Adipose tissue (tissue), 3 donors: ENCODE results near the gene ZNF81. TPM values are rescaled to one million over a fixed set of nuclear protein-coding genes. Genes with fewer than 3 reads are reported as not detected.
"Not testable (repeated sequence)": the region's sequence is repeated elsewhere in the genome, so short reads cannot be mapped to it uniquely, and the experiment has no call there.

Experiments
- H3K27ac ChIP-seq: one replicate; pipeline ENCODE4 v1.5.1; 2013; ENCODE audit warnings: low read depth, low read length
- WGBS, 3 donors: extraction: QIAGEN DNeasy Blood & Tissue Kit; methylation state at CpG; one replicate each; pipeline ENCODE4 v1.1.7; 2013; 5-methylcytosine and 5-hydroxymethylcytosine counted together
- polyA plus RNA-seq, 3 donors: library from polyadenylated mRNA; stranded (reverse); fragments of 200-250 nt; gene quantifications; one replicate each; pipeline ENCODE4 v1.2.3, GENCODE V29; 2013
- donor health status: healthy with polysubstance abuse.
- donor health status: Bipolar disorder and iron deficiency.
- donor health status: healthy.

The ZNF81 gene
- polyA plus RNA-seq, 3 donors, result 0.11 to 1.4 (median 0.54) TPM

DNA sequence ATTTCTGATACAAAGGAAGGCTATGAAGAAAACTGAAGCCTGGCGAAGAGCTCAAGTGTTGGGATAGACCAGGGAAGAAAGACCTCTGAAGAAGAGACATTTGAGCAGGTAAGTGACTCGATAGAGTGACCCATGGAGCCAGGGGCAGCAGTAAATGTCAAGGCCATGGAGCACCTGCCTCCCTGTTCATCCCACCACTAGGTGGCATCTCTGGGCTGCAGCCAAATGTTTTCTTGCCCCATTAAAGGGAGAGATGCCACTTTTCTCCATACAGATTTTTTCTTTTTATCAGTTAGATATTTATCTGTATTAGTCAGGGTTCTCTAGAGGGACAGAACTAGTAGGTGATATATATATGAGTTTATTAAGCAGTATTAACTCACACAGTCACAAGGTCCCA lies 4.9 kb upstream of the ZNF81 start:
- 32 to 39% (median 39%) methylated on average over 2 of the region's 2 CpGs for WGBS, 3 donors

DNA sequence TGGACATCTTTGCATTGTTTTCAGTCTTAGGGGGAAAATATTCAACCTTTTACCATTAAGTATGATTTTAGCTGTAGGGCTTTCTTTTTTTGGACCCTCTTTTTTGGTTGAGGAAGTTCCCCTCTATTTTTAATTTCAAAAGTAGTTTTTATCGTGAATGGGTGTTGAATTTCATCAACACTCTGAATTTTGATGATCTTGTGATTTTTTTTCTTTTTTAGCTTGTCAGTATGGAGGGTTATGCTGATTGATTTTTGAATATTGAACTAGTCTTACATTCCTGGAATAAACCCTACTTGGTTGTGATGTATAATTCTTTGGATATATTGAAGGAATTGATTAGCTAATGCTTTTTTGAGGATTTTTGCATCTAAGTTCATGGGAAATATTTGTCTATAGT lies 1.7 kb downstream of the ZNF81 start:
- WGBS, 3 donors, result 43 to 78% (median 52%) methylated on average over 1 of the region's 1 CpG
- no peak overlapping the region for H3K27ac ChIP-seq

More for the DNA sequence above, 4.9 kb upstream of the ZNF81 start:
- no peak overlapping the region for H3K27ac ChIP-seq

DNA sequence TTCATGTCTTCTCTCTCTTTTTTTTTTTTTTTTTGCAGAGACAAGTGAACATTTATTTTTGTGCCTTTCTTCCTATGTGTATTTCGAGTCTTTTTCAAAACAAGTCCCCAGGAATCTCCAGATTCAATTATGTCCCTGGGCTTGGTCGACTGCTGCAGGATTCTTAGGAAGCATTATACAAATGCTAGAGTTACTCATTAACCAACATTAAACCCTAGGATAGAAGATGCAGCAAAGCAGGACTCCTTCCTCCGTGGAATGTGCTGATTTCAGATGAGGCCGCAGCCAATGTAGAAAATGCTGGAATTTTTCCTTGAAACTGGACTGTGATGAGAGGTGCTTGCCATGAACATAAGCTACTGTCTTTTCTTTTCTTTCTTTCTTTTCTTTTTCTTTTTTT lies 3.4 kb downstream of the ZNF81 start:
- 52 to 92% (median 80%) methylated on average over 4 of the region's 4 CpGs for WGBS, 3 donors
- H3K27ac ChIP-seq, result no peak overlapping the region

DNA sequence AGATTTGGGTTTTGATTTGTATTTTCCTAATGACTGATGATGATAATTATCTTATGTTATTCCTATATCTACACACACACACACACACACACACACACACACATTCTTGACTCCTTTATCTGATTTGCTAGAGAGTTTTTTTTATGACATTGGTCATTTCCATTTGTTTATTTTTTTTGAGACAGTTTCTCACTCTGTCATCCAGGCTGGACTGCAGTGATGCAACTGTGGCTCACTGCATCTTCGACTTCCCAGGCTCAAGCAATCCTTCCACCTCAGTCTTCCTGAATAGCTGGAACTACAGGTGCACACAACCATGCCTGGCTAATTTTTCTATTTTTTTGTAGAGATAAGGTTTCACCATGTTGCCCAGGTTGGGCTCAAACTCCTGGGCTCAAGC lies 6.7 kb downstream of the ZNF81 start:
- 88 to 100% (median 89%) methylated on average over 1 of the region's 1 CpG for WGBS, 3 donors
- H3K27ac ChIP-seq, result no peak overlapping the region

DNA sequence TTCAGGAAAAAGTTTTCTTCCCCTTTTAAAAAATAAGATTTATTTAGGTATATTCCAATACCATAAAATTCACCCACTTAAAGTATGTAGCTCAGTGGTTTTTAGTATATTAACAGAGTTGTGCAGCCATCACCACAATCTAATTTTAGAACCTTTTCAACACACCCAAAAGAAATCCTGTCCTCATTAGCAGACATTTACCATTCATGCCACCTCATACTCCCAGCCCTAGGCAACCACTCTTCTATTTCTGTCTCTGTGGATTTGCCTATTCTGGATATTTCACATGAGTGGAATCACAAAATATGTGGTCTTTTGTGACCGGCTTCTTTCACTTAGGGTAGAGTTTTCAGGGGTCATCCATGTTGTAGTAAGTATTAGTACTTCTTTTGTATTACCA lies 7.4 kb downstream of the ZNF81 start:
- no peak overlapping the region for H3K27ac ChIP-seq
- 86 to 96% (median 94%) methylated on average over 1 of the region's 1 CpG for WGBS, 3 donors

DNA sequence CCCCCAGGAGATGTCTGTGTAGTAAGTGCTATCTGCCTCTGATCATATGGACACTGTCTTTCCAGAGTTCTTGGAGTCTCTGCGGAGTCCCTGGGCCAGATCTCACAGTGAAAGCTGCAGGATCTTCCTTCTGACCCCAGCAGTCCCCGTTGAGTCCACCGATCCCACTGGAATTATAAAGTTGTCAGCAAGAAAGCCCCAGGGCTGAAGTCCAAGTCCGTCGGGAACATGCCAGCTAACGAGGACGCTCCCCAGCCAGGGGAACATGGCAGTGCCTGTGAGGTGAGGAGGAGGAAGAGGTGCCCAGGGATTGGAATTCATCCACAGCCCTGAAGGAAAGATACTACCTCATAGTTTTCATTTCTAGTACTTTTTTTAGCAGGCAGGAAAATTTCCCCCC lies 9.3 kb downstream of the ZNF81 start:
- H3K27ac ChIP-seq, result no peak overlapping the region
- WGBS, 3 donors, result 76 to 80% (median 77%) methylated on average over 7 of the region's 7 CpGs

DNA sequence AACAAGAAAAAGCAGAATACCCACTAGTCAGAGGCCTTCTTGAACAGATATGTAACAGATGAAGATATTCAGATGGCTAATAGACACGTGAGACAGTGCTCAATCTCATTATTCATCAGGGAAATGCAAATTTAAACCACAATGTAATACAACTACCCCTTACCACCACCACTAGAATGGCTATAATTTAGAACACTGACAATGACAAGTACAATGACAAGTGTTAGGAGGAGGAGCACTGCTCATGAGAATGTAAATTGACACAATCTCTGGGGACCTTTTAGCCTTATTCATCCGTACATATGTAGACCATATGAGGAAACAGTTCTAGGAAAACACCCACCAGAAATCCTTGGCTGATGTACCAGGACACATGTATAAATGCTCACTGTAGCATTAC lies 13.1 kb downstream of the ZNF81 start:
- no peak overlapping the region for H3K27ac ChIP-seq
- 47 to 76% (median 49%) methylated on average over 2 of the region's 2 CpGs for WGBS, 3 donors

DNA sequence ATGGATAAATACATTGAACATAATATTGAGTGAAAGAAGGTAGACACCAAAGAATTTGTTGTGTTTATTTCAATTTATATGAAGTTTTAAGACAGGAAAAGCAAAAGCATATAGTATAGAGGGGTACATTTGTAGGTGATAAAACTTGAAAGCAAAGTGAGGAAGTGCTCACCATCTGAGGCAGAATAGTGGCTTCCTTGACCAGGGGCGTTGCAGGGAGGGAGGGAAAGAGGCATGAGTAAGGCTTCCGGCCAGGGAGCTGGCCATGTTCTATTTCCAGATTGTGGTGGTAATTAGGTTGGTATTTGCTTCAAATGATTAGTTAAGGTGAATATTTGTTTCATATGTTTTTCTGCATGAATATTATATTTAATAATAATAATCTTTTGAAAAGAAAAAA lies 13.7 kb downstream of the ZNF81 start:
- WGBS, 3 donors, result no CpG with 5 or more reads among the region's 2 CpGs

DNA sequence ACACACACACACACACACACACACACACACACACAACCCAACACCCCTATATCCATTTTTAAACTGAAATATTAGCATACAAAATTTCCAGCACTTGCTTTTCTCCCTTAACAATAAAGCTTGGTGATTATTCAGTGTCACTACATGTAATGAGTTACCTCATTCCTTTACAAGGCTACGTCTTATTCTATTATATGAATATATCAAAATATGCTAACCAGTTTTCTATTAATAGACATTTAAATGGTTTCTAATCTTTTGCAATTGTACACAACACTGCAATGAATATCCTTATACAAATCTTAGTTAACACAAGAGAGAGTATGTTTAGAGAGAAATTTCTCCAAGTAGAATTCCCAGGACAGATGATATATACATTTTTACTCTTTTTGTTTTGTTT lies 14.2 kb downstream of the ZNF81 start:
- 80 to 92% (median 90%) methylated on average over 1 of the region's 1 CpG for WGBS, 3 donors
- no peak overlapping the region for H3K27ac ChIP-seq

More for the DNA sequence above, 13.7 kb downstream of the ZNF81 start:
- not testable (repeated sequence) for H3K27ac ChIP-seq

DNA sequence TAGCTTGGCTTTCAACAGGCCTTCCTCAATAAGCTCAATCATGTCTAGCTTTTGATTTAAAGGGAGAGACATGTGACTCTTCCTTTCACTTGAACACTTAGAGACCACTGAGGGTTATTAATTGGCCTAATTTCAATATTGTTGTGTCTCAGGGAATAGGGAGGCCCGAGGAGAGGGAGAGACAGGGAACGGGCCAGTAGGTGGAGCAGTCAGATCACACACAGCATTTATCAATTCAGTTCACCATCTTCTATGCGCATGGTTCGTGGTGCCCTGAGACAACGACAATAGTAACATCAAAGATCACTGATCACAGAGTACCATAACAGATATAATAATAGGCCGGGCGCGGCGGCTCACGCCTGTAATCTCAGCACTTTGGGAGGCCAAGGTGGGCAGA lies 17.8 kb downstream of the ZNF81 start:
- no peak overlapping the region for H3K27ac ChIP-seq
- 54 to 67% (median 57%) methylated on average over 10 of the region's 10 CpGs for WGBS, 3 donors

DNA sequence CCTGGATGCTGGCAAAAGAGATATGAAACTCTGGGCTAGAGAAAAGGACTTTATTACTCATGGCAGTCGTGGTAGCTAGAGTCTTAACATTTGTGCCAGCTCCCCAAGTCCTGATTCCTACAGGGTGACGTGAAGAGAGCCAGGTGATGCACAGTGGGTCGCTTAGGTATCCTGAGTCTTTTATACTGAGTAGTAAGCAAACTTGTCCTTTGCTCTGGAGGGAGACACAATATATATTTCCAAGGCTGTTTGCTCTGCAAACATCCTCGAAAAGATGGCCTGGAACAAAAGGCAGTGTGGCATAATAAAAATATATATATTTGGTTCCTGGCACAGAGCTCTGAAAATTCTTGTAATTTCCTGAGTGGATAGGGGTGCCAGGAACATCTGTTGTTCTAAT lies 23.0 kb downstream of the ZNF81 start:
- 52 to 73% (median 62%) methylated on average over 4 of the region's 4 CpGs for WGBS, 3 donors
- no peak overlapping the region for H3K27ac ChIP-seq

DNA sequence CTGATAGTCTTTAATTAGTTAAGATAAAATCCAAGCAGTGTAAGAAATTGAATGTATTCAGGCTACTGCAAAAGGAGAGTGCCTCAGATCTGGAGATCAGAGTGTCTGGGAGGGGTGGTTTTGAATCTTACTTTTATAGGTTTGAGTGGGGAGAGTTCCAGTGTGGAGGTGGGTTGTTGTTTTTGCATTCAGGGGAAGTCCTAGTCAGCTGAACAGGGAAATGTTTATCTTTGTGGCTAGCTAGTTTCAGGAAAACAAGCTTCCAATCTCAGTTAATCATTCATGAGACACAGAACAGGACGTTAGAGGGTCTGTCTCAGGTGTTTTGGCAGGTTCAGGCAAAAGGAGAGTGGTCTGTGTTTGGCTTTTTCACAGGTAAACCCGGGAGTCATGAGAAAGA lies 26.0 kb downstream of the ZNF81 start:
- H3K27ac ChIP-seq, result no peak overlapping the region
- WGBS, 3 donors, result 18 to 51% (median 36%) methylated on average over 2 of the region's 2 CpGs

DNA sequence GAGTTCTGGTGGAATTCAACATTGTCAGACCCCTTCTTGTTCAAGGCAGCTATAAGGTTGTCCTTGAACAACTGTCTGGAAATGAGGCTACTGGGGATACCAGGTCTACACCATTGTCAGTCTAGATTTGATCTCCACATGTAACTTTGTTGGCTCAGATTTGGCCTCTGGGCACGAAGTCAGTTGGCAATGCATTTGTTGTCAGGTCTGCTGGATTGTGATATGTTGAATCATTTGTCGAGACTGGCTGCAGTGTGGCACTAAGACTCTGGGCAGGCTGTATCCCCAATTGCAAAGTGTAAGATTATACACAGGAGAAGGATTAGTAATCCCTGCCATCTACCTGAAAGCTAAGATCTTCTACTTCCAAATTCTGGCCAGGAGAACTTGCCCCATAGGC lies 26.5 kb downstream of the ZNF81 start:
- WGBS, 3 donors, result 20 to 77% (median 62%) methylated on average over 2 of the region's 2 CpGs
- no peak overlapping the region for H3K27ac ChIP-seq

DNA sequence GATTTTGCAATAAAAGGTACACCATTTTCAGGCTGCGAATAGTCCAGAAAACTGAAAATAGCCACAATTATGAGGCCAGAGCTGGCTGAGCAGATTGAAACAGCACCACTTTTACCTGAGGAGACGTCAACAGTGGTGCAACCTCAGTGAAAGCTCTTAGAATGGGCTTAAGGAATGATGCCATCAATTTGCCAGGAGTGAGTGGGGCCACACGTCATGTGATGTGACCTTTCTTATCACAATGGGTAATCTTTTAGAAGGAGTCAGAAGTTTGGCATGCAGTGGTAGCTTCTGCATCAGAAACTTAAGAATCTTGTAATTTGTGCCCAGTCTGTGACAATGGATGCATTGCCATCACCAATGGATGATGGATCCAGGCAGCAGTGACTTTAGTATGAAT lies 27.6 kb downstream of the ZNF81 start:
- WGBS, 3 donors, result 79 to 93% (median 92%) methylated on average over 3 of the region's 3 CpGs
- no peak overlapping the region for H3K27ac ChIP-seq

DNA sequence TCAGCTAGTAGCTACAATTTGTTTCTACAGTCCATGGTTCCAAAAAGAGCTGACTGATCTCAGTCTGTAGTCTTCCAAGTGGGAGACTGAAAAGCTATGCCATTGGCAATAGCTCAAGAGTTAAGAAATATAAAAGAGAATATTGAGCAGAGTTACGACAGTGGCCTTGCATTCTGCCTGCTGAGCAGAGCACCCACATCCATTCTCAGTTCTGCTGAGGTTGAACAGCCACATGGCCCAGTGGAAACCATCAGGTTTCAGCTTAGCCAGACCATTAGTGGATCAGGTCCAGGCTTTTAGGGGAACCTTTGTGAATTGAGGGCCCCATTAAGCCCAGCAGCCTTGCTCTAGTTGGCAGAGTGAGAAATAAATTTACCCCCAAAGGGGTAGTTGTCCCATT lies 28.1 kb downstream of the ZNF81 start:
- WGBS, 3 donors, result 65 to 94% (median 90%) methylated on average over 1 of the region's 1 CpG
- H3K27ac ChIP-seq, result no peak overlapping the region

DNA sequence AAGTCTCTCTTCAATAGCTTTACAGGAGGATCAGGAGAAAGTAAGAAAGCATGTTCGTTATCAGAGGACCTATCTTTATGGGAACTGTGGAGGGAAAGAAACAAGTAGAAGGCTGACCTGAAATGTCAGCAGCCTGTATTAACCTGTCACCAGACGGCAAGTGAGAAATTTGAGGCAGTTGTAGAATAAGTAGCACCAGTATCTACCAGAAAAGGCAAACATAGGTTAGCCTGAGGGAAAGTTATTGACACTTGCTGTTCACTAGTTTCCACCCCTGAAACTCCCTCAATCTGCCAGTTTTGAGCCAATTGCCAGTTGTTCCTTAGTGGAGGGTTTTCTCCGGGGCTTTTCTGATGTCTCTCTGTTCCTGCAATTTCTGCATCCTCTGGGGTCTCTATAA lies 36.4 kb downstream of the ZNF81 start:
- WGBS, 3 donors, result 75 to 91% (median 86%) methylated on average over 3 of the region's 3 CpGs
- no peak overlapping the region for H3K27ac ChIP-seq

DNA sequence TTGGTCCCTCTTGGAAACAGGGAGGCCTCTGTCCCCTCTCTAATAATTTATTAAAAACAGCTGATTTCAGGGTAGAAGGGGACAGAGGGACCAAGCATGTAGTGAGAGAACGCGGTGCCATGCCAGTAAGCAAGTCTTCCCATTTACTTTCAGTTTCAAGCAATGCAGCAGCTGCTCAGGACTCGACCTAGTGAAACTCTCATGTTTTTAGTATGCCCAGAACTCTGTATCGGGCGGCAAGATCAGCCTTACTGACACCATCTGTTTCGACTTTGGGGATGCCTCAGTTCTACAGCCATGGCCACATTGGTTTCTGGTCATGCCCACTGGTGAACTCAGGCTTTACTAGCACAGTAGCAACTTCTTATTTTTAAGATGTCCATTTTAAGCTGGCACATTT lies 40.6 kb downstream of the ZNF81 start:
- H3K27ac ChIP-seq, result no peak overlapping the region
- WGBS, 3 donors, result 85 to 96% (median 91%) methylated on average over 6 of the region's 6 CpGs

DNA sequence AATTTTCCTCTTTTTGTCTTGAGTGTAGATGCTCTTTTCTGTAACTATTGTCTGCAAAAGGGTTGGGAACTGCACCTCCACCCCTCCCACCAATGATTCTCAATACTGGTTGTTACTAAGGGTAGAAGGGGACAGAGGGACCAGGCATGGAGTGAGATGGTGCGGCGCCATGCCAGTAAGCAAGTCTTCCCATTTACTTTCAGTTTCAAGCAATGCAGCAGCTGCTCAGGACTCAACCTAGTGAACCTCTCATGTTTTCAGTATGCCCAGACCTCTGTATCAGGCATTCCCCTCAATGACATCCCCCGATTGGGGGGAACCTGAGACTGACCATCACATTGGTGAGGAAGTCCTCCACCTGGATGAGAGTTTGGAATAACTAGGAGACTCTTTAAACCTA lies 41.5 kb downstream of the ZNF81 start:
- H3K27ac ChIP-seq, result no peak overlapping the region
- 84 to 100% (median 99%) methylated on average over 3 of the region's 3 CpGs for WGBS, 3 donors

DNA sequence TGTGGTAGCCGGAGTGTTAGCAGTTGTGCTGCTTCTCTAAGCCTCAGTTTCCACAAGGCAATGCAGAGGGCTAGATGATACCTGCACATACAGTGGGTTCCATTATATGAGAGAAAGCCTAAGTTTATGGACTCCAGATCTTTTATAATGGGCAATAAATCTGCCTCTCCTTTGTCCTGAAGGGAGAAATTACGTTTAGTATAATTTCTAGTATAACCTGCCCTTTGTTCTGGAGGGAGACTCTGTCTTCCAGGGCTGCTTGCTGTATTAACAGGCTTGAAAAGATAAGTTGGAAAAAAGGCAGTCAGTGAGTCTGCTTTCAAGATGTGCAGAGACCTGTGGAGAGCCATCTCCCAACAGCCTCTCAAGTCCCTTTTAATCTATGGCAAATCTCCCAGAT lies 42.8 kb downstream of the ZNF81 start:
- no peak overlapping the region for H3K27ac ChIP-seq
- 68 to 97% (median 95%) methylated on average over 2 of the region's 2 CpGs for WGBS, 3 donors

DNA sequence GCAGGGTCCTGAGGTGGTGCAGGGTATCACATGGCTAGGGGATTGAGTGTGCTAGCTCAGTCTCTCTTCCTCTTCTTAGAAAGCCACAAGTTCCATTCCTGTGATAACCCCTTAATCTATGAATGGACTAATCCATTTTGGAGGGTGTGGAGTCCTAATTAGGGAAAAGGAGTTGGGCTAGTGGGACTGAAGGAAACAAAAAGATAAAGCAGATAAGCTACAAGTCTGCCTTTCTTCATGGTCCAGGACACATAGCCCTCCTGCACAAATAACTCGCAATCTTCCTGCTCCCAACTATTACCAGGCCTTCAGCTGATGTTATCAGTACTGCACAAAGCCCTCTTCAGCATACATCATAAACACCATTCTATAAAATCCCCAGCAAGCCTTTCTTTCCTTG lies 44.2 kb downstream of the ZNF81 start:
- 83 to 100% (median 100%) methylated on average over 1 of the region's 1 CpG for WGBS, 3 donors
- H3K27ac ChIP-seq, result no peak overlapping the region

DNA sequence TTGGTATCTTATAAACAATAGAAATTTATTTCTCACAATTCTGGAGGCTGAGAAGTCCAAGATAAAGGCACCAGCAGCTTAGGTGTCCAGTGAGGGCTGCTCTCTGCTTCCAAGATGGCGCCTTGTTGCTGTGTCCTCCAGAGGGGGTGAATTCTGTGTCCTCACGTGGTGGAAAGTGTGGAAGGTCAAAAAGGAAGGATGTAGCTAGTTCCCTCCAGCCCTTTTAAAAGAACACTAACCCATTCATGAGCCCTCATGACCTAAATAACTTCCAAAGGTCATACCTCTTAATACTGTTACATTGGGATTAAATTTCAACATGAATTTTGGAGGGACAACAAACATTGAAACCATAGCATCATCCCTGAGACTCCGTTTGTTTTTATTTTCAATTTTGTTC lies 48.8 kb downstream of the ZNF81 start:
- no peak overlapping the region for H3K27ac ChIP-seq
- WGBS, 3 donors, result 49 to 86% (median 75%) methylated on average over 3 of the region's 3 CpGs
